Stimulated activated CD4-positive, alpha-beta T cell treated with anti-CD3 and anti-CD28 coated beads, Interleukin-2, amount 100 ng/mL, for 4 hours (primary cell): ENCODE data around the gene CRTC3.

Experiments
- DNase-seq: peaks from one replicate; pipeline ENCODE4 v3.0.0-alpha.2; 2020; ENCODE audit warnings: low read depth

The CRTC3 gene

DNA sequence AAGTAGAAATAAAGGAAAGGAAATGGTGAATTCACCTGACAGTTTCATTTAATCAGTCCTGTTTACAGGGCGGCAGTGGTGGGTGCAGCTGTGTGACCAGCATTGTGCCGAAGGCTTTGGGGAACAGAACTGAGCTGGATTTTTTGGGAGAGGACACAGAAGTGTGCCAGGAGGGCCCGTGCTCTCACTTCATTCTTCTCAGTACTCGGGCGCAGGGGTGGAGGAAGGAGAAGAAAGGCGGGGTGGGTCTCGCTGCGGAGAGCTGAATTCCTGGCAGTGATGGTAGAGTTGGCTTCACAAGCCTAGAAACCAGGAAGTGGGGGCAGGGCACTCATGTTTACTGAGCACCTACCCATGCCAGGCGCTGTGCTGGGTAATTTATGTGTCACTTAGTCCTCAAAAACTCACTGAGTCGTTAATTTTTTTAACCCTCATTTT lies 64.6 kb downstream of the CRTC3 start:
- DNase-seq: peak; percentile 84

DNA sequence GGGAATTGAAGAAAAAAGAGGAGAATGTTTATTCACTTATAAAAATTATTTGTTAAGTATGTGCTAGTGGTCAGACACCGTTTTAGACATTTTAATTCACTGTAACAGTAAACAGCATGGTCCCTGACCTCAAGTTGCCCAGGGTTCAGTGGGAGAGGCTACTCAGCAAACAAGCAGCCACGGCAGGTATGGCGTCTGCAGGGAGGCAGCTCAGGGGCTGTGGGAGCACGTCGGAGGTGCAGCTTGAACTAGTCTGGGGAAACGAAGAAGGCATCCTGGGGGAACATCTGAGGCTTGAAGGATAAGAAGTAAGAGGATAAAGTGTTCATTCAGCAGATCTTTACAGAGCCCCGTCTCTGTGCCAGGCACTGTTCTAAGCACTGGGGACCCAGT lies 66.0 kb downstream of the CRTC3 start:
- no peak for DNase-seq

DNA sequence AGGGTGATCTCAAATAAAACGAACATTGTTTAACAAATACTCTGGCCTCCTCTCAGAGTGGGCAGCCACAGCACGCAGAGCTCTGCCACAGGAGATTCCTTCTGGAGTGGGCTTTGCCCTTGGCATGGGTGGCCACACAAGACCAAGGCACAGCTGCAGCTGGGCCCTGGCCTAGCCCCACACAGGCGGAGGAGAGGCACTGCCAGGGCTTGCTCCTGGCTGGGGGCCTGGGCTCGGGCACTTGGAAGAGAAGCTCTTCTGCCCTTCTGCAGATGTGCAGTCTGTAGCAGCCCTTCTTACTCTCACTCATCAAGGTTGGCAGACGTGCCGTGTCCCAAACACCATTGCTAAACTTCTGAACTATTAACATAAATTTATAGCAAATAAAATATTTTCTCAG lies 67.2 kb downstream of the CRTC3 start:
- DNase-seq: no peak

DNA sequence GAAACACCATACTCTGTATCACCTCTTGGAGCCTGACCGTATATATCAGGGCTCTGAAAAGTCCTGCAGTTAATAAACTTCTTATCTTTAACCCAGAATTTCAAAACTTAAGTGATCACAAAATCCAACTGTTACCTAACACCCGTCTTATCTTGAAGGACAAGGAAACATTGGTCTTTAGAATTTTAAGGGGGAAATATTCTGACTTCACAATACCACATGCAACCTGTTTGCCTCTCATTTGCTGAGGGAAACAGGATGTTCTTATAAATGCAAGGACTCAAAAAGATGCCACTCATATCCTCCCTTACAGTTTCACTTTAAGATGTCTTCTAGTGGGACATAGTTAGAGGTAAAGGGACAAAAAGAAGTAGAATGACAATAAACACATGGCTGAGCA lies 67.9 kb downstream of the CRTC3 start:
- DNase-seq: no peak

DNA sequence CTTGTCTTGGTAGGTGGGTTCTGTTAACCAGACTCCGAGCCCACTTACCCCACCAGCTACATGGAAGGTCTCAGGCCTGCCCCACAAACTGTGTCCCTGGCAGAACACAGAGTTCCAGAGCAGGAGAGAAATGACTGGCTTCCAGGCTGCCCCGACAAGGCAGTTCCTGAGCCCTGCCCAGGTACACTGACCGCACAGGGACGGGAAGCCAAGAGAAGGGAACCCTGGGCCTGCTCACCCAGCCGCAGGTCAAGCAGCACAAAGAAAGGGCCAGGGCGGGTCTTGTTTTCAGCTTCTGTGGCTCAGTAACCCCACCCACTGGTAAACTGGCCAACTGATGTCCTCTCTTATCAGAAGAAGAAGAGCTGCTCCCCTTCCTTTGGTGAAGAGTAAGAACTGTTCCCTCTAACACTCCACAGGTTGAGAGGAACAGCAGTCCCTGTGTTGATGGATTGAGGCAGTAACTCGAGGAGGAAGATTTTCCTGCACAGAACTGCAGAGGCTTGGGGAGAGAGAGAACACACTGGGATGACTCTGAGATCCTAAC lies 68.4 kb downstream of the CRTC3 start:
- no peak for DNase-seq

DNA sequence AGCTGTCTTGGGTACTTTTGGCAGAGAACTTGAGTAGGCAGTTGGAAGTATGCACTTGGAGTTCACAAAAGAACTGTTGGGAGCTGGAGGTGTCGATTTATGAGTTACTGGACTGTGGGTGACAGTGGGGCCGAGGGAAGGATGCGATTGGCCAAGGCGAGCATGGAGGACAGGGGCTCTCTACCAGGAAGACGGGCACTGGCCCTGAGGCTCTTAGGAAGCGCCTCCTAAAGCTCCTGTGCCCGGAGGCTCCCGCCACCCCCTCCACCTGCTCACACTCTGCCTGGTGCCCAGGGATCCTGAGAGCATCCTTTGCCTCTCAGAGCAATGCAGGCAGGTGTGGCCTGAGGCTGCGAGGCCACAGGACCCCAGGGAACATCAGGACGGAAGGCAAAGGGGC lies 69.0 kb downstream of the CRTC3 start:
- no peak for DNase-seq

DNA sequence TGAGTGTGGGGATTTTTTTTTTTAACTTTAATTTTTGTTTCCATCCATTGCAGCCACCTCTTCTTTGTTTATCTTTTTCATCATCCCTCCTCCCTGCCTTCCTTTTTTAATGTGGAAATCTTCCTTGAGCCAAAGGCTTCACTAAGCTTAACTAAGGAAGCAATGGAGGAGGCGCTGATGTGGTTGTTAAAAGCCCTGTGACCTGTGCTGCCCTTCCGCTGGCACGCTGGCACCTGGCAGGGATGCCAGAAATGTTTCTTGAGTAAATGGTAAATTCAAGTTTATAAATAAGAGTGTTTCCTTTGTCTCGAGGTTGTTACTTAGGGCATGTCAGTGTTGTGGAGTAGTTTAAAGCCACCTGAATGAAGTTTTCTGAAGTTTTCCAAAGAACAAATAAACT lies 69.4 kb downstream of the CRTC3 start:
- no peak for DNase-seq

DNA sequence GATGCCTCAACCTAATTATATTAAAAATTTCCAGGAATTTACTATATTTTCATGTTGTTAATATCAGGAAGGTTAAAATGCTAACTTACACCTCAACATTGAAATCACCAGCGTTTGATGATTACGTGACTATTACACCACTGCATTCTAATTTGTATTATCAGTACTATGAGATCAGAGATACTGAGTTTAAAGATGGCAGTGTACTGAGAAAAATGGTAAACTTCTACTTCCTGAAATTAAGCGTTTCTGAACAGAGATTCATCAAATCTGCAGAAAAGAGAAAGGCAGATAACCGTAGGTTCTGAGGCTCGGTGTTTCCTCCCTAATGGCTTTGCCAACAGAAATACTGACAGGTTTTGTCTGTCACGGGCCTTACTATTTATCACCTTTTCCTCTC lies 69.9 kb downstream of the CRTC3 start:
- DNase-seq: no peak

DNA sequence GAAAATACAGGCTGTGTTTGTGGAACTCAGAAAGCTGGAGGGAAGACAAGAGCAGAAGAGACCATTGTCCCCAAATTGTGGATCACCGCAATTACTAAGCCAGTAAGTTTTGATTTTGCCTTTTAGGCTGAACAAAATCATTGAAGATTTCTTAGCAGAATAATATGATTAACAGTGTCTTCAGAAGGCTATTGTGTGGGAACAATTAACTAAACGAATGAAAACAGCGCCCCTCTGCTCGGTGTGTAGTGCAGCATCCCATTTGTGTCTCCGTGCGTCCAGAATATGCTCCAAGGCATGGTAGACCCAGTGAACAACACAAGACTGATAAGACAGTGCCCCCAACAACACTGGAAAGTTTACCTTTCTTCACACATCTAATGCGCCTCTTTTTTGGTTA lies 71.2 kb downstream of the CRTC3 start:
- no peak for DNase-seq

DNA sequence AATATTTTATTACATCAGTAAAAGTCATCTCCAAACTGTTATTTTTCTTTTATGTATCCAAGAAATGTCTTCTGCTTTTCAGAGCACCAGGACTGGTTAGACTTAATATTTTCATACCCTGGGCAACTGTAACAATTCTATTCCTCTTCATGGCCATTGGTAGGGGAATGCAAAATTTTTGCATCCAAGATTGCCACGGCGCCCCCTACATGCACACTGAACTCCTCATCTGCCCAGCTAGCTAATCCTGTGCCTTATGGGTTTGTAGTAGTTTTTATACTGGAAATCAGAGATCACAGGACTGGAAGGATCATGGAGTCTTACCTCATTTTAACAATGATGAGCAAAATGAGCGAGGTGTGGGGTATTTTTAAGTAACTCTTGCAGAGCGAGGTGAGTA lies 74.2 kb downstream of the CRTC3 start:
- DNase-seq: peak; percentile 33

DNA sequence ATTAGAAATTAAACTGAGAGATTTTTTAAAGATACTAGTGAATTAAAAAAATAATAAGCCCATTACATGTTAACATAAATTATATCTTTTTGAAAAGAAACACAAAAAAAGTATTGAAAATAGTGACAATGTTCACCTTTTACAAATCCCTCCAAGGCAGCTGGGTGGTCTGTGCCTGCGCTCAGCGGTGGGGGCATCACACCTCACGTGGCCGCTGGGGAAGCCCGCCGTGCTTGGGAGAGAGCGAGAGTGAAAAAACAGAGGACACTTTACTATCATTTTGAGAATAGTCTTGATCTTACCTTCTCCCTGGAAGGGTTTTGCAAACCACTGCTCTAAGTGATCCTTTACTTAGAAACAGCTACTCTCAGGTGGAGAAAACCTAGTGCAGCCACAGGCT lies 76.9 kb downstream of the CRTC3 start:
- no peak for DNase-seq

DNA sequence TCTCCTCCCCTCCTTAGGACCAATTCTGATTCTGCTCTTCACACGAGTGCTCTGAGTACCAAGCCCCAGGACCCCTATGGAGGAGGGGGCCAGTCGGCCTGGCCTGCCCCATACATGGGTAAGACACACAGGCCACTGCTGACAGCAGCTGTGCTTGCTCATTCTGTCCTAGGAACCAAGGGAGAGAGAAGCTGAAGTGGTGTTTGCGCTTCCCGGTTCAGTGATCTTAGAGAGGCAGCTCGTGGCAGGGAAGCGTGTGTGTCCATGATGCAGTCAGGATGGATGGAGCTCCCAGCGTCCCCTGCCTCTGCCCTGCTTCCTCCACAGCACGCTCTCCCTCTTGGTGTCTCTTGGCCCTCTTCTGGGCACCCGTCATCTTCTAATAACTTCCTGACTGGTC lies 77.6 kb downstream of the CRTC3 start:
- no peak for DNase-seq

DNA sequence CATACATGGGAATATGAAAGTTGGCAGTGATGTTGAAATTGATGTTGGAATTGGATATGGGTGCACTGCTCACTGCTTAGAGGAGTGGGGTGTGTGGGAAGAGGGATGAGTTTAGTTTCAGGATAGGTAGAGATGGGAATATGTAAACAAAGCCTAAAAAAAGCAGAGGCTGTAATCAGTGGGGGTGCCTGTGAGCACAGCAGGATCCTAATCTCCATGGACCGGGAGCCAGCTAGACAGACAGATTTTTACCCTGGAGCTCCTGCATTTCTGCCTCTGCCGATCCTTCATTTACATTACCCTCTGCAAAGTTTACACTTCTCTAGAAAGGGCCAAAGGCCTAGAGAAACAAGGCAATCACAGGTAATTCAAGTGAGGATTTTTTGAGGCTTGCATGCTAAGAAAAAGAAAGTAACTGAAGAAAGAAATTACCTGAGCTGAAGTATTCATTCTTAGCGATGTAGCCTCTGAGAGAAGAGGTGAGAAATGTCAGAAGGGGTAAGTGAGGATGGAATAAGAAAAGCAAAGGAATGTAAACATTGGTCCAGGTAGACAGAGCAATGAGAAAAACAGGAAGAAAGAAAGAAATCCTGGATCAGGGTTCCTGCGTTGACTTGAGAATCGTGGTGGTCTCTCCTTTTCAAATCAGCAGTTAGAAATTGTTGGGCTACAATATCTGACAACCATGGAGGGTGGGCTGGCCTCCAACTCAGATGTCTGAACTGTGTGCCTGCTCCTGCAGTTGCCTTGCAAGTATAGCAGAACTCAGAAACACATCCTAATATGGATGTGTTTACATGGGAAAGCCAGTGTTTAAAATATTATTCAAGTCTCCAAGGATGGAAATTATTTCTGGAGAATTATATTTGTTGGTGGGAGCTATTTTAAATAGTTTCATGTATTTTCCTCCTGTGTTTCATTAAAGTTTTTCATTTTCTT lies 79.8 kb downstream of the CRTC3 start:
- DNase-seq: no peak

DNA sequence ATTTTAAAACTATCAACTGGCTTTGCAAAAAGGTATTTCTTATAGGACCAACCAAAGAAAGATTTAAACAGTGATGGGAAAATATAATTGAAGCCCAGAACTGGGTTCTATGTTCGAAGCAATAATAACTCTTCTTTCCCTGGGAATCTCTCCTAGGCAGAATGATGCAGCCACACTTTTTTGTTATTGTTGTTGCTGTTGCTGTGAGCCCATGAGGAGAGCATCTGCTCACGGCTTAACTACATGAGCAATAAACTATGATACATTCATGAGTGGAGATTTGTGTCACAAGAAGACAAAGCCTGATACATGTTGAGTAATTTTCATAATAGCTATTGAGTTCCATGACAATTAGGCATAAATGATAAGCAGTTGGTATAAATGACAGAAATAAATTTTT lies 80.5 kb downstream of the CRTC3 start:
- DNase-seq: no peak

DNA sequence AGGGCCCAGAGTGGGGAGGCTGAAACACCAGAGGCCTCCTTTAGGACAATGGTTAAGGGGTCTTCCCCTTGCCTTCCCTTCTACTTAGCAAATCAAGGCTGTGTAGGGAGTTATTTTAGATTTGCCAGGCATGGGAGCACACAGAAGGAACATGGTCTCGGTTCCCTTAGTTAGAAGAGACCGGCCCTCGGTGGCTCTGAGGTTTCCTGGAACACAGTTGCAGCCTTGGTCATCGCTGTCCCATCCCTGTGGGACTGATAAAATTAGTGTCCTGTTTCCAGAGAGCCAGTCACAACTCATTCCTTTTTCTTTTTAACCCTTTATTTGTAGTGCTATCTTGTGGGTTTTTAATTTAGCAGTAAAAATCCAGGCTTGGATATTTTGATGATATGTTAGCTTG lies 81.4 kb downstream of the CRTC3 start:
- no peak for DNase-seq

DNA sequence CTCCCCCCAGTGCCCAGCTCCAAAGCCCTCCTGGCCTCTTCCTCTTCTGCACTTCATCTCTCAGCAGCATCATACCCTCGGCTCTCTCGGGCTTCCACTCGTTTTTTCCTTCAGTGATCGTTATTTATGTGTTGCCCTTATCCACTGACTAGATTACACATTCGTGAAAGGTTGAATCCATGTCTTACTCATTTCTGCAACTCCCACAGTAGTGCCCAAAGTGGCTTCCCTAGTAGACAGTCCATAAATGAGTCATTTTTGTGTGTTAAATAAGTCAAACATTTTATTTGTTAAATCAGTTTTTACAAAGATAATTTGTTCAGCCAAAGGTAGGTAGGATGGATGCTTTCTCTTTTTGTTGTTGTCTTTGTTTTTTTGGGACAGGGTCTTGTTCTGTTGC lies 87.4 kb downstream of the CRTC3 start:
- no peak for DNase-seq

DNA sequence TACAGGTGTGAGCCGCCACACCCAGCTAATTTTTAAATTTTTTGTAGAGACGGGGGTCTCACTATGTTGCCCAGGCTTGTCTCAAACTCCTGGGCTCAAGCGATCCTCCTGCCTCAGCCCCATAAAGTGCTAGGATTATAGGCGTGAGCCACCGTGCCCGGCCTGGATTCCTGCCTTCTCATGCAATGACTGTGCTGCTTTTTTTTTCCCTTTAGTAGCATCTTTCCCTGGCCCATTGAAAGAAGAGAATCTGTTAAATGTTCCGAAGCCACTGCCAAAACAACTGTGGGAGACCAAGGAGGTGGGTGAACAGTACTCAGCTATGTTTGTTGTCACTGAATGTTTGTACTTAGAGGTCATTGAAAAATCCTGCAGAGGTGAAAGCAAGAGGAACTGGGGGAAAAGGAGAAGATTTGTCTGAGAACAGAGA lies 88.0 kb downstream of the CRTC3 start:
- DNase-seq: no peak

DNA sequence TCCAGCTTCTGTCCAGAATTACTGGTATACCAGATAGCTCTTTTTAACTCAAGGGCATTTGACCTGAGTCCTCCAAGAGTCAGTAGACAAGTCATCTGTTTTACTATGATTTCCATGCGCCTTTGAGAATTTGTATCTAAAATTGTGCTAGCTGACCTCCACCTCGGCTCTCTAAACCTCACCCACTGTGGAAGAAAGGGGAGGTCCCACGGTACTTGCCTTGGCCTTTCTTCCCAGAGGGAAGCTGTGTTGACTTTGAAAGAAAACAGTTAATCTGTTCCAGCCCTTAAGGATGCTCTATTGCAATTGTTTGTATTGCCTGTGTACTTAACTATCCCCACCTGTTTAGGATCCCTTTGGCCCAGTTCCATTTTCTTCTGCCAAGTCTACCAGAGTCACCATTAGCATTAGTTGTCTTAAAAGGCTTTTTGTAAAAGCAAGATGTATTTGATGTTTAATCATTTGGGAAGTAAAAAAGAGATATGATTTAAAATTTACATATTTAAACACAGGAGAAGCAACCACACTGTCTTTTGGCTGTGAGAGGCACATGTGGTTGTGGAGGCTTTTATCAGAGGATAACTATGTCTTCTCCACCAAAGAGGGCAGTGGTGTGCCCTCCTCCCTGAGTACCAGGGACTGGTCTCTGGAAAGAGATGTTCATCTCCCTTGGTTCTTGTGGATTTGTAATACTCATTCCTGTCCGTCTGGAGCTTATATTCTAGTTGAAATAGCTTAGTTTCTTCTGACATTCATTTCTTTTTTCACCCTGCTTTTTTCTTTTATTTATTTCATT lies 88.8 kb downstream of the CRTC3 start:
- no peak for DNase-seq

DNA sequence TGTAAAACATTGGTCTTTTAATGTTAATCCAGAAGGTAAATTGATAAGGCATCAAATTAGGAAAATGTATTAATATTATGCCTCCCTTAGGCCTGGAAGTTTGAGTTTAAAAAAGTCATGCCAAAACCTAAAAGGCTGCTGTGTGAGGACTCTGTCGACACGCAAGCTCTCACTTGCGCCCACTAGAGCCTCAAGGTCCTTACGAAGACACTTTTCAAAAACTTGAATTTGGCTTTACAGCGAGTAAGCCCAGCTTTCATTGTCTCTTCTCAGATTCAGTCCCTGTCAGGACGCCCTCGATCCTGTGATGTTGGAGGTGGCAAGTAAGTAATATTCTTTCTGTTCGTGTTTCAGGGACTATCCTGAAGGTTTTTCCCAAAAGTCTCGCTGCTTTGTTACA lies 89.7 kb downstream of the CRTC3 start:
- no peak for DNase-seq

DNA sequence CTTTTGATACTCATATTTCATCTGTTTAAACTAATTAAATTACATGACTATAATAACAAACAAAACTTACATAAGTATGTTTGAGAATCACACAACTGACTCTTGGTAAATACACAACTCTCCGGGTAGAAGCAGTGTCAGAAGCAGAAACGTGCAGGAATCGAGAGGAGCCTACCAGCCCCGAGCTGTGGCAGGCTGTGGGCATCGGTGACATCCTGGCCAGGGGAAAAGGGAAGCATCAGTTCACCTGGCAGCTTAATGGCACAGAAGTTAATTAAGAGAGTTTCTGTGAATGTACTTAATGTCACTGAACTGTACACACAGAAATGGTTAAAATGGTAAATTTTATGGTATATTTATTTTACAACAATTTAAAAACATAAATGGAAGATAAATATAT lies 90.2 kb downstream of the CRTC3 start:
- DNase-seq: no peak

DNA sequence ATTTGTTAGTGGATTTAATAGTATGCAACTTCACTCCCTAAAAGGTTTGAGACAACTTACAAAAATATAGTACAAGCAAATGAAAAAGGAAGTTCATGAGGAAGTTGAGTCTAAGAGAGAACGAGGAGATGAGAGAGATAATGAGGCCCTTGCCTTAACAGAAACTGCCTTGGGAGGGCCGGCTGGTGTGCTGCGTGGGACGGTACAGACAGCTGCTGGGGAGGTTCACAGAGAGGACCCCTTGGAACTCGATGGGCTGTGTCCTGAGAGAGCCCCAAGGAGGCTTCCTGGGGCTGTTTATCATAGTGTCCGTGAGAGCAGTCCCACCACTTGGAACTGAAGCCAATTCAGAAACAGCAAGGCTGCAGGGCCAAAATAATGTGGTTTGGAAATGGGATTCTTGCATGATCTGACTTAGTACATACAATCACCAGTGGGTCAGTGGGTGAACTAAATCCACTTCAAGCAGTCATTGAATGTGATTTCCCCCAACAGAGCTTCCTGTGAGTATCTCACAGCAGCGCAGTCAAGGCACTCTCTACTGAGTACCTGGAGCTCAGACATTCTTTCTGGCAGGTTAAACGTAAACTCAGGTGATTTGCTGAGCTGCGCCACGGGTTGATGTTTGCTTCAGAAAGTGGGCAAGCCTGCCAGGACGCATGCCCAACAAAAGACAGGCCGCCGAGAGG lies 90.8 kb downstream of the CRTC3 start:
- peak; percentile 8 for DNase-seq

DNA sequence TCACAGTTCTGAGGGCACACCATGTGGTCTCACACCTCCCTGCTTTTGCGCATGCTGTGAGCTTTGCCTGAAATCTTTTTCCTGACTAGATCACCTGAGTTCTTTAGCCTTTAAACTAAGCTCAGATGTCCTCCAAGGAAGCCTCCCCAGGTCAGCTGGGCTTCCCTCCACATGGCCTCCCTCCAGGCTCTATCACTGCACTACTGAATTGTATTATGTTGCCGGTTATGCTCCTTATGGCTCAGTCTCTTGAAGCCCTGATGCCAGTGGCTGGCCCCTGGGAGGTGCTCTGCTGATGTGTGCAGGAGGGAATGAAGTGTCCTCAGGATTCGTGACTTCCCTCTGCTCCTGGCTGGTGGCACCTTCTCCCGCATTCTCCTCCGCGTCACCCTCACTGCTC lies 94.1 kb downstream of the CRTC3 start:
- DNase-seq: no peak
